ENCODE results near the gene RET. TPM values are rescaled to one million over a fixed set of nuclear protein-coding genes. Genes with fewer than 3 reads are reported as not detected.
A peak's percentile ranks its signal among the peaks of the same experiment; 100 is the strongest.

The RET gene
- total RNA-seq, 8 experiments from 2014 or later: 0.36 to 24.1 (median 0.71) TPM

- 29 to 100% (median 78%) methylated on average over 1 to 2 of the region's 2 CpGs; no CpG with 5 or more reads in 1 of the 10 experiments for WGBS, 10 experiments
- H3K4me1 ChIP-seq (replicated peaks in 1 of 2): no peaks in the 10 kb centered on the region
- H3K4me3 ChIP-seq: no peak overlapping the region
- in situ Hi-C loops (cut with MboI; ENCODE audit: low pct_unique_long_range_greater_than_20kb in 2 of 9, low sequenced_read_pairs in 9 of 9, unreplicated experiment in 9 of 9): no loop called here
- H3K27ac ChIP-seq: no peak overlapping the region
- ATAC-seq (replicated peaks in 6 of 8): peak in 1 of 8 experiments; percentile 16
These were observed 93.6 kb downstream of the RET start for GRCh38 chr10:43170491-43170890.

- in situ Hi-C loops (cut with MboI; ENCODE audit: low pct_unique_long_range_greater_than_20kb in 2 of 9, low sequenced_read_pairs in 9 of 9, unreplicated experiment in 9 of 9): no loop called here
- peak in 2 of 8 experiments; percentile 38 to 43 for ATAC-seq (replicated peaks in 6 of 8)
- no peak overlapping the region for H3K4me3 ChIP-seq
- H3K4me1 ChIP-seq (replicated peaks in 1 of 2): no peaks in the 10 kb centered on the region
- H3K27ac ChIP-seq: no peak overlapping the region
- 60 to 100% (median 90%) methylated on average over 2 to 5 of the region's 5 CpGs; no CpG with 5 or more reads in 3 of the 10 experiments for WGBS, 10 experiments
These were observed 95.8 kb downstream of the RET start for GRCh38 chr10:43172645-43173044.

DNA sequence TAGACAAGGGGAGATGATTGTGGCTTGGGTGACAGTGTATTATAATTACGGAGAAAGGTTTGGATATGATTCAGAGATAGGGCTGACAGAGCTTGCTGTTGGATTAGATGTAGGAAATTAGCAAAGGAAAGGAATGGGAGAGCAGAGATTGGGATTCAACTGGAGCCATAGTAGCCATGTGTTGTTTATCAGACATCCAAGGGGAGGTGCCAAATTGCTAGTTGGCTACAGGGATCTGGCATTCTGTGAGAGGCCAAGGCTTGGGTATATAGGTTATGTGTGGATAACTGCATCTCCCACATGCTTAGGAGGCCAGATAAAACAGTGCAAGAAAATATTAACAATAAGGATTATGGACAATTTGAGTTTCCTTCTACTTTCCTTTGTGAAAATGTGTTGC lies 96.3 kb downstream of the RET start:
- Histone ChIP-seq H3K27ac (no peak overlapping the region), H3K4me3 (no peak overlapping the region), H3K4me1 (replicated peaks in 1 of 2) (no peaks in the 10 kb centered on the region)
- peak in 1 of 8 experiments; percentile 14 for ATAC-seq (replicated peaks in 6 of 8)
- WGBS, 10 experiments: 83 to 100% (median 92%) methylated on average over 1 of the region's 1 CpG; no CpG with 5 or more reads in 4 of the 10 experiments
- in situ Hi-C loops (cut with MboI; ENCODE audit: low pct_unique_long_range_greater_than_20kb in 2 of 9, low sequenced_read_pairs in 9 of 9, unreplicated experiment in 9 of 9): no loop called here

GRCh38 chr10:43174969-43175368 lies 98.1 kb downstream of the RET start:
- no peaks in the 10 kb centered on the region for H3K4me1 ChIP-seq (replicated peaks in 1 of 2)
- ATAC-seq (replicated peaks in 6 of 8): no peak
- no peak overlapping the region for H3K27ac ChIP-seq
- 71 to 100% (median 93%) methylated on average over 1 to 6 of the region's 6 CpGs for WGBS, 10 experiments
- H3K4me3 ChIP-seq: no peak overlapping the region
- in situ Hi-C loops (cut with MboI; ENCODE audit: low pct_unique_long_range_greater_than_20kb in 2 of 9, low sequenced_read_pairs in 9 of 9, unreplicated experiment in 9 of 9): no loop called here

GRCh38 chr10:43176271-43176670 lies 99.4 kb downstream of the RET start:
- H3K4me3 ChIP-seq: no peak overlapping the region
- no peak overlapping the region for H3K27ac ChIP-seq
- 84 to 100% (median 95%) methylated on average over 1 to 3 of the region's 3 CpGs; no CpG with 5 or more reads in 3 of the 10 experiments for WGBS, 10 experiments
- ATAC-seq (replicated peaks in 6 of 8): no peak
- in situ Hi-C loops (cut with MboI; ENCODE audit: low pct_unique_long_range_greater_than_20kb in 2 of 9, low sequenced_read_pairs in 9 of 9, unreplicated experiment in 9 of 9): no loop called here
- no peaks in the 10 kb centered on the region for H3K4me1 ChIP-seq (replicated peaks in 1 of 2)

- in situ Hi-C loops (cut with MboI; ENCODE audit: low pct_unique_long_range_greater_than_20kb in 2 of 9, low sequenced_read_pairs in 9 of 9, unreplicated experiment in 9 of 9): no loop called here
- ATAC-seq (replicated peaks in 6 of 8): peak in 2 of 8 experiments; percentile 64 to 70
- 0 to 100% (median 82%) methylated on average over 1 of the region's 1 CpG; no CpG with 5 or more reads in 4 of the 10 experiments for WGBS, 10 experiments
- Histone ChIP-seq H3K4me3 (no peak overlapping the region), H3K27ac (no peak overlapping the region), H3K4me1 (replicated peaks in 1 of 2) (no peaks in the 10 kb centered on the region)
These were observed 100.7 kb downstream of the RET start for GRCh38 chr10:43177595-43177994.

Other genes with a start within 250 kb of the RET start
- gene CSGALNACT2, start 61.4 kb downstream of the RET start, total RNA-seq: 10 to 100 TPM in 7 of 8 experiments, 1 to 10 TPM in 1; 6.6 to 22.9 (median 11.8) TPM
- gene RASGEF1A, start 190.0 kb downstream of the RET start, total RNA-seq: 1 to 10 TPM in 1 of 8 experiments, under 1 TPM in 7; 0.20 to 1.3 (median 0.45) TPM

Measured in motor neuron (in vitro differentiated cells).